Astrocyte (in vitro differentiated cells and primary cell): ENCODE data around the gene PPP1R26. TPM values are rescaled to one million over a fixed set of nuclear protein-coding genes. Genes with fewer than 3 reads are reported as not detected.
A peak's percentile ranks its signal among the peaks of the same experiment; 100 is the strongest.
"Not testable (repeated sequence)": the region's sequence is repeated elsewhere in the genome, so short reads cannot be mapped to it uniquely, and the experiment has no call there.

ENCODE experiments used
- DNase-seq: peaks from one replicate; pipeline ENCODE4 v3.0.0-alpha.2; 2010; ENCODE audit warnings: low read depth
- FAIRE-seq: peaks from 2 replicates; lab custom pipeline; 2011; peaks lifted over from hg19 to GRCh38; lab: Jason Lieb, UNC
- H2AFZ ChIP-seq: 2 replicates; pipeline ENCODE4 v1.6.0; 2012; ENCODE audit warnings: low read depth, low read length, inconsistent platforms
- H3K27ac ChIP-seq: 2 replicates; pipeline ENCODE4 v1.5.1; 2011; ENCODE audit warnings: low read depth, low read length, inconsistent platforms
- H3K27me3 ChIP-seq: 2 replicates; pipeline ENCODE4 v1.6.0; 2011; ENCODE audit warnings: low read length, inconsistent platforms; ENCODE audit not compliant: insufficient read depth
- H3K36me3 ChIP-seq: 2 replicates; pipeline ENCODE4 v1.5.1; 2011; ENCODE audit warnings: low read length, inconsistent platforms; ENCODE audit not compliant: insufficient read depth
- H3K4me1 ChIP-seq: 2 replicates; pipeline ENCODE4 v1.5.1; 2011; ENCODE audit warnings: low read length, inconsistent platforms; ENCODE audit not compliant: insufficient read depth
- H3K4me2 ChIP-seq: 2 replicates; pipeline ENCODE4 v1.6.0; 2012; ENCODE audit warnings: low read length, inconsistent platforms
- H3K4me3 ChIP-seq: 2 replicates; pipeline ENCODE4 v1.5.1; 2011; ENCODE audit warnings: low read depth, mild to moderate bottlenecking, low read length, inconsistent platforms; ENCODE audit not compliant: insufficient read depth
- H3K79me2 ChIP-seq: 2 replicates; pipeline ENCODE4 v1.6.0; 2012; ENCODE audit warnings: mild to moderate bottlenecking, low read length, inconsistent platforms; ENCODE audit not compliant: insufficient read depth
- H3K9ac ChIP-seq: 2 replicates; pipeline ENCODE4 v1.6.0; 2012; ENCODE audit warnings: mild to moderate bottlenecking, low read length, inconsistent platforms
- H3K9me3 ChIP-seq: 2 replicates; pipeline ENCODE4 v1.5.1; 2012; ENCODE audit warnings: low read depth, mild to moderate bottlenecking, low read length, inconsistent platforms; ENCODE audit not compliant: insufficient read depth
- H4K20me1 ChIP-seq: 2 replicates; pipeline ENCODE4 v1.6.0; 2012; ENCODE audit warnings: low read length, inconsistent platforms; ENCODE audit not compliant: insufficient read depth
- H3K27ac Mint-ChIP-seq: one replicate; pipeline ENCODE4 v1.8.0; 2021; ENCODE audit warnings: mild to moderate bottlenecking, mixed read lengths; ENCODE audit not compliant: unreplicated experiment
- H3K27me3 Mint-ChIP-seq: one replicate; pipeline ENCODE4 v1.8.0; 2021; ENCODE audit warnings: low read depth, mixed read lengths; ENCODE audit not compliant: unreplicated experiment
- H3K36me3 Mint-ChIP-seq: one replicate; pipeline ENCODE4 v1.8.0; 2021; ENCODE audit warnings: low read depth, mixed read lengths; ENCODE audit not compliant: unreplicated experiment
- H3K4me1 Mint-ChIP-seq: one replicate; pipeline ENCODE4 v1.8.0; 2021; ENCODE audit warnings: low read depth, mixed read lengths; ENCODE audit not compliant: unreplicated experiment
- H3K4me3 Mint-ChIP-seq: one replicate; pipeline ENCODE4 v1.8.0; 2021; ENCODE audit warnings: mild to moderate bottlenecking, moderate library complexity, mixed read lengths; ENCODE audit not compliant: unreplicated experiment
- H3K9me3 Mint-ChIP-seq: one replicate; pipeline ENCODE4 v1.8.0; 2021; ENCODE audit warnings: mild to moderate bottlenecking, mixed read lengths; ENCODE audit not compliant: unreplicated experiment
- CTCF ChIP-seq: IDR thresholded peaks from 2 replicates; pipeline ENCODE4 v1.5.1; 2011; ENCODE audit warnings: low read depth, mild to moderate bottlenecking, inconsistent platforms, low read length, moderate library complexity; ENCODE audit not compliant: insufficient read depth
- EZH2 ChIP-seq: IDR thresholded peaks from 2 replicates; pipeline ENCODE4 v1.6.1; 2012; ENCODE audit warnings: mild to moderate bottlenecking, low read length, inconsistent platforms; ENCODE audit not compliant: insufficient read depth
- total RNA-seq: library from RNA; stranded (reverse); gene quantifications from 2 replicates; pipeline ENCODE4 v1.2.1, GENCODE V29; 2021

Gene PPP1R26
- total RNA-seq, 1 donor from 2014 or later: 10.6 TPM

- H3K27ac ChIP-seq: no peak overlapping the region
- no peak for DNase-seq
- H3K4me3 Mint-ChIP-seq: no peak overlapping the region
- peaks cover 24% of the 10 kb centered on the region for H3K27me3 Mint-ChIP-seq
- H3K4me1 Mint-ChIP-seq: no peaks in the 10 kb centered on the region
- H3K27ac Mint-ChIP-seq: peak overlapping the region; percentile 47
- H3K9me3 ChIP-seq: peaks cover 3% of the 10 kb centered on the region
- peaks cover 1% of the 10 kb centered on the region for H3K36me3 Mint-ChIP-seq
- H3K9ac ChIP-seq: no peak overlapping the region
- H3K36me3 ChIP-seq: no peaks in the 10 kb centered on the region
- no peaks in the 10 kb centered on the region for H3K4me1 ChIP-seq
- no peaks in the 10 kb centered on the region for H4K20me1 ChIP-seq
- no peak overlapping the region for H3K4me3 ChIP-seq
- H3K9me3 Mint-ChIP-seq: peaks cover 10% of the 10 kb centered on the region
- no peaks in the 10 kb centered on the region for H3K27me3 ChIP-seq
- FAIRE-seq: no peak
- H2AFZ ChIP-seq: no peak overlapping the region
- no peak overlapping the region for H3K4me2 ChIP-seq
- no peaks in the 10 kb centered on the region for H3K79me2 ChIP-seq
- TF ChIP-seq EZH2 (no peak), CTCF (no peak)
Observed at GRCh38 chr9:135454737-135455136, 24.8 kb upstream of the PPP1R26 start.

- Histone ChIP-seq H3K27ac (no peak overlapping the region), H3K4me3 (no peak overlapping the region), H2AFZ (no peak overlapping the region), H3K9me3 (peaks cover 3% of the 10 kb centered on the region), H3K4me2 (no peak overlapping the region), H4K20me1 (no peaks in the 10 kb centered on the region), H3K79me2 (no peaks in the 10 kb centered on the region), H3K4me1 (no peaks in the 10 kb centered on the region), H3K27me3 (no peaks in the 10 kb centered on the region), H3K9ac (no peak overlapping the region), H3K36me3 (no peaks in the 10 kb centered on the region)
- peaks cover 25% of the 10 kb centered on the region for H3K27me3 Mint-ChIP-seq
- H3K9me3 Mint-ChIP-seq: peaks cover 10% of the 10 kb centered on the region
- no peak for DNase-seq
- peaks cover 1% of the 10 kb centered on the region for H3K36me3 Mint-ChIP-seq
- H3K27ac Mint-ChIP-seq: no peak overlapping the region
- no peak for FAIRE-seq
- no peaks in the 10 kb centered on the region for H3K4me1 Mint-ChIP-seq
- TF ChIP-seq EZH2 (no peak), CTCF (no peak)
- no peak overlapping the region for H3K4me3 Mint-ChIP-seq
Observed at GRCh38 chr9:135455401-135456030, 24.1 kb upstream of the PPP1R26 start.

- H3K4me1 Mint-ChIP-seq: no peaks in the 10 kb centered on the region
- no peaks in the 10 kb centered on the region for H3K79me2 ChIP-seq
- no peak overlapping the region for H3K4me3 Mint-ChIP-seq
- no peak overlapping the region for H3K4me2 ChIP-seq
- H4K20me1 ChIP-seq: no peaks in the 10 kb centered on the region
- peaks cover 10% of the 10 kb centered on the region for H3K9me3 Mint-ChIP-seq
- peaks cover 28% of the 10 kb centered on the region for H3K27me3 Mint-ChIP-seq
- no peak for FAIRE-seq
- H3K4me3 ChIP-seq: no peak overlapping the region
- H2AFZ ChIP-seq: no peak overlapping the region
- H3K36me3 Mint-ChIP-seq: peaks cover 1% of the 10 kb centered on the region
- H3K27me3 ChIP-seq: no peaks in the 10 kb centered on the region
- no peaks in the 10 kb centered on the region for H3K36me3 ChIP-seq
- no peak for DNase-seq
- TF ChIP-seq CTCF (no peak), EZH2 (no peak)
- no peak overlapping the region for H3K27ac Mint-ChIP-seq
- H3K27ac ChIP-seq: no peak overlapping the region
- peaks cover 3% of the 10 kb centered on the region for H3K9me3 ChIP-seq
- no peaks in the 10 kb centered on the region for H3K4me1 ChIP-seq
- H3K9ac ChIP-seq: no peak overlapping the region
Observed at GRCh38 chr9:135456436-135457104, 23.0 kb upstream of the PPP1R26 start.

GRCh38 chr9:135458478-135458877 is 21.1 kb upstream of the PPP1R26 start:
- H4K20me1 ChIP-seq, H3K4me1 Mint-ChIP-seq, H3K4me3 Mint-ChIP-seq, H3K79me2 ChIP-seq, H3K4me3 ChIP-seq, H3K4me1 ChIP-seq, H3K9me3 ChIP-seq, H3K27me3 ChIP-seq, H3K36me3 ChIP-seq, H2AFZ ChIP-seq, H3K27ac Mint-ChIP-seq, H3K9ac ChIP-seq, DNase-seq, H3K27ac ChIP-seq, FAIRE-seq, H3K36me3 Mint-ChIP-seq, H3K4me2 ChIP-seq: not testable (repeated sequence)
- Mint-ChIP-seq H3K27me3 (peaks cover 25% of the 10 kb centered on the region), H3K9me3 (peaks cover 10% of the 10 kb centered on the region)
